HG03159 (cell line): Measurements from ENCODE around the gene ALDOA.
"Not testable (repeated sequence)": the region's sequence is repeated elsewhere in the genome, so short reads cannot be mapped to it uniquely, and the experiment has no call there.

Experiments used
- ATAC-seq: cut with Tn5 transposase; IDR thresholded peaks from one replicate; pipeline ENCODE4 v1.9.1; 2021; ENCODE audit warnings: mild to moderate bottlenecking, moderate library complexity; ENCODE audit not compliant: unreplicated experiment

Gene ALDOA

GRCh38 chr16:30065102-30065942 lies at the start of gene ALDOA:
Gene ALDOA (plus strand): TSS chr16:30065760. CDS start chr16:30066898, 1,138 bp downstream.
- ATAC-seq: peak; percentile 72

GRCh38 chr16:30016555-30017276 lies 48.8 kb upstream of the ALDOA start:
- ATAC-seq: no peak

- no peak for ATAC-seq
These were observed 48.3 kb upstream of the ALDOA start for GRCh38 chr16:30017277-30017656.

GRCh38 chr16:30017937-30018336 lies 47.6 kb upstream of the ALDOA start:
- ATAC-seq: not testable (repeated sequence)

GRCh38 chr16:30018731-30019158 lies 46.8 kb upstream of the ALDOA start:
- ATAC-seq: no peak

- no peak for ATAC-seq
These were observed 42.7 kb upstream of the ALDOA start, which contains the start of gene C16orf92 for GRCh38 chr16:30022887-30023286. Gene C16orf92 (plus strand): TSS chr16:30023198. CDS start chr16:30023341, 143 bp downstream.

GRCh38 chr16:30023586-30023985 lies 42.0 kb upstream of the ALDOA start:
- no peak for ATAC-seq

GRCh38 chr16:30024451-30024850 lies 41.1 kb upstream of the ALDOA start:
- no peak for ATAC-seq

GRCh38 chr16:30025156-30025555 lies 40.4 kb upstream of the ALDOA start:
- ATAC-seq: no peak

- no peak for ATAC-seq
These were observed 40.0 kb upstream of the ALDOA start for GRCh38 chr16:30025574-30025973.

GRCh38 chr16:30026449-30026848 lies 39.1 kb upstream of the ALDOA start:
- no peak for ATAC-seq

GRCh38 chr16:30027588-30028437 lies 37.7 kb upstream of the ALDOA start:
- ATAC-seq: no peak

- ATAC-seq: no peak
These were observed 37.0 kb upstream of the ALDOA start for GRCh38 chr16:30028438-30029076.

GRCh38 chr16:30030011-30030685 lies 35.4 kb upstream of the ALDOA start:
- no peak for ATAC-seq

- ATAC-seq: no peak
These were observed 34.6 kb upstream of the ALDOA start, which contains the start of gene TLCD3B for GRCh38 chr16:30030841-30031413. Gene TLCD3B (minus strand): TSS chr16:30031271. CDS start chr16:30030527, 744 bp downstream.

- ATAC-seq: no peak
These were observed 34.1 kb upstream of the ALDOA start for GRCh38 chr16:30031477-30031918.

GRCh38 chr16:30032083-30032819 lies 33.3 kb upstream of the ALDOA start:
- ATAC-seq: no peak

GRCh38 chr16:30033270-30033669 lies 32.3 kb upstream of the ALDOA start:
- ATAC-seq: no peak

GRCh38 chr16:30040221-30040620 lies 25.3 kb upstream of the ALDOA start:
- ATAC-seq: no peak
